GM12864 (cell line): ENCODE measurements around the gene HTR3D.
"Not testable (repeated sequence)": the region's sequence is repeated elsewhere in the genome, so short reads cannot be mapped to it uniquely, and the experiment has no call there.

Experiments used
- DNase-seq: peaks from one replicate; pipeline ENCODE4 v3.0.0-alpha.2; 2011; ENCODE audit warnings: low read depth
- H3K4me3 ChIP-seq: 2 replicates; pipeline ENCODE4 v1.5.1; 2011; ENCODE audit warnings: mild to moderate bottlenecking, low read depth, low read length, control low read depth
- TF ChIP-seq, protein P1 (sequence below): IDR thresholded peaks from 2 replicates; pipeline ENCODE4 v1.5.1; 2011; ENCODE audit warnings: low read depth, mild to moderate bottlenecking, moderate library complexity, low read length, control low read depth, inconsistent platforms; ENCODE audit errors: missing control alignments

Gene HTR3D

DNA sequence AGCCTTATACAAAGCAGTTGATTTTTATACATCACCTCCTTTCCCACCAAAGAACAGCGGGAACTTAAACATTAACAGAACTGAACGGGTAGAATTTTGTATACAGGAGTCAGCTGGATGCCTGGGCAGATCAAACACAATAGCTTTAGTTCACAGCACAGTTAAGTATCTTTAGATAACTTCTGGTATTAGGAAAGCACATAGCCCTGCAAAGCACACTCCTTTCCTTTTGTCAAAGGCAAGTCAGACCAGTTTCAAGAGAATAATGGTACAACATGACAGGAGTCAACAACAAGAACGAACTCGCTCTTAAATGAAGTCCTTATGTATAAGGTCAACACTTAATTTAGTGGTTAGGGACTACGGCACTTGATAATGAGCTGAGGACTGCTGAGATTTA, 40.1 kb upstream of the HTR3D start:
- DNase-seq, result no peak
- TF ChIP-seq, protein P1, sequence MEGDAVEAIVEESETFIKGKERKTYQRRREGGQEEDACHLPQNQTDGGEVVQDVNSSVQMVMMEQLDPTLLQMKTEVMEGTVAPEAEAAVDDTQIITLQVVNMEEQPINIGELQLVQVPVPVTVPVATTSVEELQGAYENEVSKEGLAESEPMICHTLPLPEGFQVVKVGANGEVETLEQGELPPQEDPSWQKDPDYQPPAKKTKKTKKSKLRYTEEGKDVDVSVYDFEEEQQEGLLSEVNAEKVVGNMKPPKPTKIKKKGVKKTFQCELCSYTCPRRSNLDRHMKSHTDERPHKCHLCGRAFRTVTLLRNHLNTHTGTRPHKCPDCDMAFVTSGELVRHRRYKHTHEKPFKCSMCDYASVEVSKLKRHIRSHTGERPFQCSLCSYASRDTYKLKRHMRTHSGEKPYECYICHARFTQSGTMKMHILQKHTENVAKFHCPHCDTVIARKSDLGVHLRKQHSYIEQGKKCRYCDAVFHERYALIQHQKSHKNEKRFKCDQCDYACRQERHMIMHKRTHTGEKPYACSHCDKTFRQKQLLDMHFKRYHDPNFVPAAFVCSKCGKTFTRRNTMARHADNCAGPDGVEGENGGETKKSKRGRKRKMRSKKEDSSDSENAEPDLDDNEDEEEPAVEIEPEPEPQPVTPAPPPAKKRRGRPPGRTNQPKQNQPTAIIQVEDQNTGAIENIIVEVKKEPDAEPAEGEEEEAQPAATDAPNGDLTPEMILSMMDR, result no peak
- H3K4me3 ChIP-seq, result no peak overlapping the region

DNA sequence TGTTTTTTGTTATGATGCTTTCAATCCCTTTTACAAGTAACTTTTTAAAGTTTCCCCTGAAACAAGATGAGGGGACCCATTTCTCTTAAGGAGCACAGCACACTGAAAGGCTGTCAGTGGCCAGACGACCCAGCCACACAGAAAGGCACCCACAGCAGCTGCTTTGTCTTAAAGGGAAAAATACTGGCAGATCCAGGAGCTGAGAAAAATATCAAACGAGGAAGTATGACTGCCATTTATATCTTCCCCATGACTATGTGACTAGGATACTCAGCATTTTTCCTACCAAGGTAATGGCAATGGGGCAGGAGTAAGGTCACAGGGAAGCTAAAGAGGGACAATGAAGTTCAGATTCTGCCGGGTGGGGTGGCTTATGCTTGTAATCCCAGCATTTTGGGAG, 29.8 kb upstream of the HTR3D start:
- TF ChIP-seq, protein P1, result no peak
- no peak for DNase-seq
- no peak overlapping the region for H3K4me3 ChIP-seq

GRCh38 chr3:184002469-184002868, 29.1 kb upstream of the HTR3D start:
- H3K4me3 ChIP-seq, result no peak overlapping the region
- TF ChIP-seq, protein P1, result no peak
- DNase-seq, result no peak

GRCh38 chr3:184003187-184003967, 28.2 kb upstream of the HTR3D start:
- TF ChIP-seq, protein P1, result no peak
- no peak for DNase-seq
- no peak overlapping the region for H3K4me3 ChIP-seq

DNA sequence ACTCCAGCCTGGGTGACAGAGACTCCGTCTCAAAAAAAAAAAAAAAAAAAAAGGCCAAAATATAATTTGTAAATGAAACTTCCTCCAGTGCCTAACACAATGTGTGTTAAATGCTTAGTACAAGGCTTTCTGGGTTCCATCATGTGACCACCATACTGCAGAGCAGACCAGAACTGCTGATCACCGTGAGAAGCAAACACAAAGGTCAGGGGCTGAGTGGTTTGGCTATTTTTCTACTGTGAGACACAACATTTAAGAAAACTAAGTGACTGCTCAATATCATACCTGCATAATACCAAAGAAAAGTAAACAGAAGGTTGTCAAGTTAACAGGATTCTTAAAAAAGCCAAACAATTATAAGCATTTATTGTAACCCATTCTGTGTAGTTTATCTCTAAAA, 27.1 kb upstream of the HTR3D start:
- TF ChIP-seq, protein P1, result no peak
- no peak for DNase-seq
- H3K4me3 ChIP-seq, result no peak overlapping the region

GRCh38 chr3:184005941-184006507, 25.5 kb upstream of the HTR3D start:
- H3K4me3 ChIP-seq, result no peak overlapping the region
- DNase-seq, result no peak

DNA sequence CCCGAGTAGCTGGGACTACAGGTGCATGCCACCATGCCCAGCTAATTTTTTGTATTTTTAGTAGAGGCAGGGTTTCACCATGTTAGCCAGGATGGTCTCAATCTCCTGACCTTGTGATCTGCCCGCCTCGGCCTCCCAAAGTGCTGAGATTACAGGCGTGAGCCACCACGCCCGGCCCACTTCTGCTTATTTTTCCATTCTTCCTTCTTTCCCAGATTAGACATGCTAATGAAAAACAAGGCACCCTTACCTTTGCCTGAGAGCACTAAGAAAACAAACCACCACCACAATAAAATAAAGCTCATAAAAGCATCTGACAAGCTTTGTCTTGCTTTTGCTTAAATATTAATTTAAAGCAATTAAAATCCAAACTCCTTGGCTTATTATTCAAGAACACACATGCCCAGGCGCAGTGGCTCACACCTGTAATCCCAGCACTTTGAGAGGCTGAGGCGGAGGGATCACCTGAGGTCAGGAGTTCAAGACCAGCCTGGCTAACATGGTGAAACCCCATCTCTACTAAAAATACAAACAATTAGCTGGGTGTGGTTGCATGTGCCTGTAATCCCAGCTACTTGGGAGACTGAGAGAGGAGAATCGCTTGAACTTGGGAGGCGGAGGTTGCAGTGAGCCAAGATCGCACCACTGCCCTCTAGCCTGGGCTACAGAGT, 24.3 kb upstream of the HTR3D start:
- DNase-seq, result not testable (repeated sequence)

More at GRCh38 chr3:184005941-184006507, 25.5 kb upstream of the HTR3D start:
- TF ChIP-seq, protein P1, result no peak

More for the DNA sequence above, 24.3 kb upstream of the HTR3D start:
- H3K4me3 ChIP-seq, result not testable (repeated sequence)
